HCT116 (cell line): ENCODE data around the gene VAMP3. TPM values are rescaled to one million over a fixed set of nuclear protein-coding genes. Genes with fewer than 3 reads are reported as not detected.

ENCODE experiments used
- ATAC-seq: fragments of 200-7000 bp; cut with Tn5 transposase; 2 replicates; pipeline ENCODE4 v1.9.1; 2020; ENCODE audit warnings: mild to moderate bottlenecking, moderate library complexity
- BruUV-seq: library from RNA; stranded (reverse); fragments of 400-500 nt; replicated peaks from 2 replicates; lab custom pipeline; 2021; lab: Mats Ljungman, UMichigan
- CTCF ChIA-PET: fragments of 300-600 bp; sonication (Branson Sonifier 250); formaldehyde crosslinking; loops from one replicate; lab custom pipeline; 2021; ENCODE audit warnings: antibody characterized with exemption; lab: Charles Lee
- POLR2A ChIA-PET: fragments of 300-600, 350-600 bp; sonication (Branson Sonifier 250); formaldehyde crosslinking; loops from one replicate; lab custom pipeline; 2021; ENCODE audit warnings: antibody characterized with exemption; lab: Charles Lee
- RAD21 ChIA-PET, 2 experiments: fragments of 300-600 bp; sonication (Branson Sonifier 250); formaldehyde crosslinking; loops; one replicate each; lab custom pipeline; 2023; ENCODE audit warnings: low total read pairs in 2 of 2; ENCODE audit not compliant: uncharacterized antibody in 2 of 2, unreplicated experiment in 2 of 2, low non-redundant PET in 1 of 2; lab: Charles Lee
- DNase-seq: peaks from one replicate; pipeline ENCODE4 v3.0.0-alpha.2; 2010; ENCODE audit warnings: low read depth, low spot score
- H2AFZ ChIP-seq: fragments of 200-600 bp; shearing (Covaris generic), sonication (generic); 2 replicates; pipeline ENCODE4 v1.6.1; 2017; ENCODE audit warnings: low read depth, mixed run types, mixed read lengths, antibody characterized with exemption, low read length; ENCODE audit not compliant: poor library complexity, severe bottlenecking
- H3K27ac ChIP-seq: 2 replicates; pipeline ENCODE4 v1.5.1; 2012; ENCODE audit warnings: low read depth, low read length
- H3K27me3 ChIP-seq: fragments of 200-600 bp; sonication (generic); 2 replicates; pipeline ENCODE4 v1.6.1; 2016; ENCODE audit warnings: mixed run types, low read length, mixed read lengths; ENCODE audit not compliant: insufficient read depth
- H3K36me3 ChIP-seq, 2 experiments: fragments of 200-500 bp in 1 of 2; fragments of 200-600 bp in 1 of 2; sonication (Bioruptor generic) in 1 of 2; sonication (generic) in 1 of 2; 2 replicates each; pipeline versions ENCODE4 v1.5.1 to v1.6.1; 2014 to 2016; ENCODE audit warnings: low read length in 2 of 2, inconsistent platforms in 1 of 2, mixed read lengths in 1 of 2, mixed run types in 1 of 2; ENCODE audit not compliant: insufficient read depth in 2 of 2, control insufficient read depth in 1 of 2
- H3K4me1 ChIP-seq, 2 experiments: fragments of 200-600 bp in 1 of 2; sonication (generic) in 1 of 2; 2 replicates each; pipeline versions ENCODE4 v1.5.1 to v1.6.1; 2012 to 2017; ENCODE audit warnings: low read length in 2 of 2, inconsistent platforms in 1 of 2, mild to moderate bottlenecking in 1 of 2, mixed read lengths in 1 of 2, mixed run types in 1 of 2, moderate library complexity in 1 of 2; ENCODE audit not compliant: insufficient read depth in 2 of 2, control insufficient read depth in 1 of 2
- H3K4me2 ChIP-seq: fragments of 200-600 bp; sonication (generic); 2 replicates; pipeline ENCODE4 v1.6.1; 2017; ENCODE audit warnings: mixed run types, low read length, mixed read lengths
- H3K4me3 ChIP-seq, 2 experiments: fragments of 200-600 bp in 1 of 2; sonication (generic) in 1 of 2; replicated peaks in 1 of 2; 2 replicates each; pipeline ENCODE4 v1.5.1; 2011 to 2016; ENCODE audit warnings: low read length in 2 of 2, control low read depth in 1 of 2, low read depth in 1 of 2, mild to moderate bottlenecking in 1 of 2, mixed read lengths in 1 of 2, mixed run types in 1 of 2
- H3K79me2 ChIP-seq: fragments of 200-600 bp; sonication (generic); 2 replicates; pipeline ENCODE4 v1.6.1; 2017; ENCODE audit warnings: mild to moderate bottlenecking, mixed run types, low read length, moderate library complexity, mixed read lengths; ENCODE audit not compliant: insufficient read depth
- H3K9ac ChIP-seq: fragments of 200-600 bp; sonication (generic); 2 replicates; pipeline ENCODE4 v1.6.1; 2016; ENCODE audit warnings: low read length, mixed read lengths
- H3K9me2 ChIP-seq: fragments of 200-600 bp; sonication (generic), shearing (Covaris generic); 2 replicates; pipeline ENCODE4 v1.6.1; 2017; ENCODE audit warnings: mixed run types, mild to moderate bottlenecking, moderate library complexity; ENCODE audit not compliant: insufficient read depth
- H3K9me3 ChIP-seq, 2 experiments: fragments of 200-500 bp in 1 of 2; fragments of 200-600 bp in 1 of 2; sonication (Bioruptor generic) in 1 of 2; sonication (generic) in 1 of 2; 2 replicates each; pipeline ENCODE4 v1.6.1; 2014 to 2017; ENCODE audit warnings: low read length in 2 of 2, mixed read lengths in 2 of 2, inconsistent platforms in 1 of 2, low read depth in 1 of 2, mild to moderate bottlenecking in 1 of 2, mixed run types in 1 of 2, moderate library complexity in 1 of 2; ENCODE audit not compliant: control insufficient read depth in 1 of 2, insufficient read depth in 1 of 2
- H4K20me1 ChIP-seq: fragments of 200-600 bp; sonication (generic), shearing (Covaris generic); 2 replicates; pipeline ENCODE4 v1.6.1; 2017; ENCODE audit warnings: mixed run types, mild to moderate bottlenecking, moderate library complexity; ENCODE audit not compliant: insufficient read depth
- ATF3 ChIP-seq: IDR thresholded peaks from 2 replicates; pipeline ENCODE4 v1.6.1; 2012
- CBX3 ChIP-seq: IDR thresholded peaks from 2 replicates; pipeline ENCODE4 v1.6.1; 2012; ENCODE audit warnings: low read depth
- EGR1 ChIP-seq: IDR thresholded peaks from 2 replicates; pipeline ENCODE4 v1.6.1; 2012; ENCODE audit warnings: low read depth
- ELF1 ChIP-seq: IDR thresholded peaks from 2 replicates; pipeline ENCODE4 v1.6.1; 2012; ENCODE audit warnings: low read depth, borderline replicate concordance
- EZH2phosphoT487 ChIP-seq: fragments of 200-600 bp; IDR thresholded peaks from 2 replicates; pipeline ENCODE4 v1.6.1; 2018; ENCODE audit warnings: antibody characterized with exemption, borderline replicate concordance
- FOSL1 ChIP-seq: IDR thresholded peaks from 2 replicates; pipeline ENCODE4 v1.6.1; 2012; ENCODE audit warnings: low read depth
- JUND ChIP-seq: IDR thresholded peaks from 2 replicates; pipeline ENCODE4 v1.6.1; 2012
- POLR2AphosphoS5 ChIP-seq: IDR thresholded peaks from 2 replicates; pipeline ENCODE4 v1.6.1; 2011; ENCODE audit warnings: mild to moderate bottlenecking, low read depth, low read length, moderate library complexity
- RAD21 ChIP-seq: IDR thresholded peaks from 2 replicates; pipeline ENCODE4 v1.6.1; 2012; ENCODE audit warnings: low read depth, mild to moderate bottlenecking
- SIN3A ChIP-seq: IDR thresholded peaks from 2 replicates; pipeline ENCODE4 v1.6.1; 2012; ENCODE audit warnings: low read depth
- SP1 ChIP-seq: IDR thresholded peaks from 2 replicates; pipeline ENCODE4 v1.6.1; 2012; ENCODE audit warnings: low read depth
- SRF ChIP-seq: IDR thresholded peaks from 2 replicates; pipeline ENCODE4 v1.6.1; 2012; ENCODE audit warnings: low read depth
- TCF7L2 ChIP-seq: IDR thresholded peaks from 2 replicates; pipeline ENCODE4 v1.7.0; 2011; ENCODE audit warnings: borderline replicate concordance, inconsistent platforms; ENCODE audit not compliant: insufficient read depth, insufficient read length; ENCODE audit errors: extremely low read depth
- YY1 ChIP-seq: IDR thresholded peaks from 2 replicates; pipeline ENCODE4 v1.6.1; 2011; ENCODE audit warnings: low read length, low read depth, moderate library complexity, mild to moderate bottlenecking; ENCODE audit not compliant: insufficient replicate concordance; ENCODE audit errors: extremely low read depth
- ZNF274 ChIP-seq: fragments of 200-500 bp; sonication (Bioruptor generic); IDR thresholded peaks from 2 replicates; pipeline ENCODE4 v1.6.1; 2014; ENCODE audit warnings: mild to moderate bottlenecking, low read depth, low read length, inconsistent platforms
- intact Hi-C: fragments of 100-400 bp; cut with micrococcal nuclease; formaldehyde crosslinking; loops from 2 replicates; pipeline ENCODE4 v1.10.0; 2022
- total RNA-seq: library from RNA; stranded (reverse); gene quantifications from one replicate; pipeline ENCODE4 v1.2.1, GENCODE V29; 2021; ENCODE audit not compliant: unreplicated experiment
- TF ChIP-seq, protein P1 (sequence below): IDR thresholded peaks from 2 replicates; pipeline ENCODE4 v1.6.1; 2011; ENCODE audit warnings: mild to moderate bottlenecking, low read length, moderate library complexity; ENCODE audit not compliant: insufficient replicate concordance; ENCODE audit errors: extremely low read depth

VAMP3 gene
- total RNA-seq, 1 experiment from 2014 or later = 79.3 TPM

GRCh38 chr1:7809742-7810141 lies 38.6 kb downstream of the VAMP3 start:
- 0 out of 4 replicates have a peak, but pooled peaks cover 2 to 17% of the 10 kb centered on the region in 2 experiments for H3K36me3 ChIP-seq
- CTCF ChIA-PET = interaction anchor here (0.8 kb wide), 1 partner anchor 94 kb away, joined by 4 read pairs; no protein-coding TSS in a partner anchor

DNA sequence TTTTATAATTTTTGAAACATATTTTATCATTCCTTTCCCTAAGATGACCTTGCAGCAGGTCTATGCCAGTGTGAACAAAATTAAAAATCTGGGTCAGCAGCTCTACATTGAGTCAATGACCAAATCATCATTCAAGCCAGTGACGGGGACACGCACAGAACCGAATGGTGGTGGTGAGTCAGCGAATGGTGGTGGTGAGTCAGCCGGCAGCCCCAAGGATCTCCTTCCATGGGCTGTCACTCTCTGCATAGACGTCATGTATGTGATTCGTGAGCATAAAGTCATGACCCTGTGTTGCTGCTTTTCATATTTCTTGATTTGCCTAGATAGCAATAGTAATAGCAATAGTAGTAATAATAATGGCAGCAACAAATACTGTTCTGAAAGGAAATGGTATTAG lies 39.3 kb downstream of the VAMP3 start:
- no TSS peak for BruUV-seq
- Histone ChIP-seq H3K9me2 (no peaks in the 10 kb centered on the region), H3K79me2 (no peaks in the 10 kb centered on the region), H3K36me3 (0 out of 4 replicates have a peak, but pooled peaks cover 2 to 17% of the 10 kb centered on the region in 2 experiments), H3K4me2 (peak overlapping the region; percentile 35), H3K4me3 (no peak overlapping the region), H3K9me3 (peaks cover 10 to 12% of the 10 kb centered on the region in 2 experiments; a peak in 3 of 4 replicates), H3K27ac (no peak overlapping the region), H2AFZ (no peak overlapping the region), H3K27me3 (no peaks in the 10 kb centered on the region), H3K4me1 (peaks cover 3 to 11% of the 10 kb centered on the region in 2 experiments; a peak in 3 of 4 replicates), H3K9ac (no peak overlapping the region), H4K20me1 (no peaks in the 10 kb centered on the region)
- RAD21 ChIA-PET = no interaction called here
- DNase-seq (peak; percentile 64), ATAC-seq (peak; percentile 96)
- intact Hi-C loops = no loop called here
- POLR2A ChIA-PET = interaction anchor here (0.5 kb wide), 1 partner anchor 27 kb away, joined by 3 read pairs; the partner anchor contains the start of gene PER3
- CTCF ChIA-PET = interaction anchor here (0.8 kb wide), 1 partner anchor 93 kb away, joined by 4 read pairs; no protein-coding TSS in a partner anchor
- TF ChIP-seq SIN3A (peak; percentile 16; the same call in 1 of the 2 replicates), ZNF274 (no peak), FOSL1 (peak; percentile 92), ATF3 (peak; percentile 55; the same call in 1 of the 2 replicates), RAD21 (no peak), TCF7L2 (no peak), ELF1 (no peak), POLR2AphosphoS5 (no peak), EZH2phosphoT487 (no peak), EGR1 (no peak), CBX3 (peak; percentile 79; the same call in 1 of the 2 replicates), SP1 (peak; percentile 46), SRF (peak; percentile 61; the same call in 1 of the 2 replicates)
- TF ChIP-seq, protein P1, sequence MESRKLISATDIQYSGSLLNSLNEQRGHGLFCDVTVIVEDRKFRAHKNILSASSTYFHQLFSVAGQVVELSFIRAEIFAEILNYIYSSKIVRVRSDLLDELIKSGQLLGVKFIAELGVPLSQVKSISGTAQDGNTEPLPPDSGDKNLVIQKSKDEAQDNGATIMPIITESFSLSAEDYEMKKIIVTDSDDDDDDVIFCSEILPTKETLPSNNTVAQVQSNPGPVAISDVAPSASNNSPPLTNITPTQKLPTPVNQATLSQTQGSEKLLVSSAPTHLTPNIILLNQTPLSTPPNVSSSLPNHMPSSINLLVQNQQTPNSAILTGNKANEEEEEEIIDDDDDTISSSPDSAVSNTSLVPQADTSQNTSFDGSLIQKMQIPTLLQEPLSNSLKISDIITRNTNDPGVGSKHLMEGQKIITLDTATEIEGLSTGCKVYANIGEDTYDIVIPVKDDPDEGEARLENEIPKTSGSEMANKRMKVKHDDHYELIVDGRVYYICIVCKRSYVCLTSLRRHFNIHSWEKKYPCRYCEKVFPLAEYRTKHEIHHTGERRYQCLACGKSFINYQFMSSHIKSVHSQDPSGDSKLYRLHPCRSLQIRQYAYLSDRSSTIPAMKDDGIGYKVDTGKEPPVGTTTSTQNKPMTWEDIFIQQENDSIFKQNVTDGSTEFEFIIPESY = no peak

More at GRCh38 chr1:7809742-7810141, 38.6 kb downstream of the VAMP3 start:
- Histone ChIP-seq H3K27me3 (no peaks in the 10 kb centered on the region), H2AFZ (no peak overlapping the region), H3K27ac (no peak overlapping the region), H3K4me1 (peaks cover 3 to 11% of the 10 kb centered on the region in 2 experiments; a peak in 3 of 4 replicates), H3K9ac (no peak overlapping the region), H4K20me1 (no peaks in the 10 kb centered on the region), H3K9me2 (no peaks in the 10 kb centered on the region), H3K4me2 (no peak overlapping the region; the same call in 1 of the 2 replicates), H3K4me3 (no peak overlapping the region), H3K79me2 (no peaks in the 10 kb centered on the region), H3K9me3 (peaks cover 10 to 12% of the 10 kb centered on the region in 2 experiments; a peak in 3 of 4 replicates)
- ATAC-seq = no peak
- TF ChIP-seq YY1 = no peak
- no peak for TF ChIP-seq JUND
- no peak for TF ChIP-seq SIN3A
- TF ChIP-seq ATF3 = no peak
- TF ChIP-seq ELF1 = no peak
- no TSS peak for BruUV-seq
- intact Hi-C loops = no loop called here
- no peak for DNase-seq
- RAD21 ChIA-PET = no interaction called here
- POLR2A ChIA-PET = no interaction called here
